BJ (cell line): ENCODE results near the gene KIAA0232. TPM values are rescaled to one million over a fixed set of nuclear protein-coding genes. Genes with fewer than 3 reads are reported as not detected.

Experiments
- CTCF ChIA-PET: fragments of 350-600 bp; formaldehyde crosslinking; extraction: SDS; loops from one replicate; lab custom pipeline; 2021; ENCODE audit warnings: antibody characterized with exemption, inconsistent platforms; lab: Yijun Ruan, JAX
- POLR2A ChIA-PET: fragments of 300-600 bp; sonication (Branson Sonifier 250); formaldehyde crosslinking; extraction: SDS; loops from one replicate; lab custom pipeline; 2021; ENCODE audit warnings: antibody characterized with exemption; lab: Charles Lee
- DNase-seq: peaks from one replicate; pipeline ENCODE4 v3.0.0-alpha.2; 2011; ENCODE audit warnings: low read depth
- H3K27me3 ChIP-seq: 2 replicates; pipeline ENCODE4 v1.6.0; 2011; ENCODE audit warnings: low read length; ENCODE audit not compliant: control insufficient read depth, insufficient read depth
- H3K36me3 ChIP-seq: 2 replicates; pipeline ENCODE4 v1.5.1; 2011; ENCODE audit warnings: low read length; ENCODE audit not compliant: control insufficient read depth, insufficient read depth
- H3K4me3 ChIP-seq: 2 replicates; pipeline ENCODE4 v1.5.1; 2011; ENCODE audit warnings: low read depth, mild to moderate bottlenecking, control low read depth, low read length
- polyA plus RNA-seq: library from polyadenylated mRNA; depleted of rRNA; stranded (reverse); fragments of >200 nt; gene quantifications from 2 replicates; pipeline ENCODE4 v1.2.3, GENCODE V29; 2011
- TF ChIP-seq, protein P1 (sequence below): IDR thresholded peaks from 2 replicates; pipeline ENCODE4 v1.5.1; 2011; ENCODE audit warnings: low read depth, mild to moderate bottlenecking, control low read depth, inconsistent platforms, low read length, moderate library complexity; ENCODE audit not compliant: insufficient read depth

The KIAA0232 gene
- polyA plus RNA-seq, 1 experiment = 11.0 TPM

DNA sequence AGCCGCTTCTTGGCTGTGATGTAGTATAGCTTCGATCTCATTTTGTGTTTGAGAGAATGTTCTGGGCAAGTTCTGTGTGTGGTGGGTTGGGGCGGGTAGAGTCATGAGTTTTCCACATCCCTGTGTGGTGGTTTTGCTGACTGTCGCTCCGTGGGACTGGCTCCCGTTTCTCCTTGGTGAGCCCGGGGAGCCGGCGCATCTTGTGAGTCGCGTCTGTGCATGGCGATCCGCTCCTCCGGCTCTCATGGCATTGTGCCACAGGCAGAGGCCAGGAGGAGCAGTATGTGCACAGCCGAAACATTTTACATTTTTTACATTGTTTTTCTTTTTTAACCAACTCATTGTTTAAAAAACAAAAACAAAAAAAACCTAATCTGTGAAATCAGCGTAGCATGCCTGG, 99.4 kb downstream of the KIAA0232 start:
- CTCF ChIA-PET = interaction anchor here (1.0 to 6.9 kb wide), 3 partner anchors 8 to 189 kb away, joined by 3 to 42 read pairs (median 3); no protein-coding TSS in a partner anchor

DNA sequence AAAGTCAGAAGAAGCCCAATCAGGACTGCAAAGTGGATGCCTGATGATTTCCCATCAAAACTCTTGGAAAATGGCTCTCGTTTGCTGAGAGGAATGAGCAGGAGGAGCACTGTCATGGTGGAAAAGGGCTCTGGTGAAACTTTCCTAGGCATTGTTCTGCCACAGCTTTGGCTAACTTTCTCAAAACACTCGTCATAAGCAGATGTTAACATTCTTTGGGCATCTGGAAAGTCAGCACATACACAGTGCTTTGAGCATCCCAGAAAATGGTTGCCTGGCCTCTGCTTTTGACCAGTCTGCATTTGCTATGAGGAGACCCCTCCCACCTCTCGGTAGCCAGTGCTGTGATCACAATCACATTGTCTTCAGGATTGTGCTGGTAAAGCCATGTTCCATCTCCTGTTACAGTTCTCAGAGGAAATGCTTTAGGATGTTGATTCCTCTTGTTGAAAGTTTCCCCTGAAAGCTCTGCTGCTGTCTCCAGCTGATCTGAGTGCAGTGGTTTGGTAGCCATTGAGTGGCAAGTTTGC, 101.9 kb downstream of the KIAA0232 start:
- POLR2A ChIA-PET = no interaction called here
- H3K4me3 ChIP-seq = no peak overlapping the region
- CTCF ChIA-PET = interaction anchor here (0.6 to 6.9 kb wide), 7 partner anchors 9 to 186 kb away, joined by 3 to 42 read pairs (median 3); partner anchors contain the start of genes GRPEL1 and TADA2B
- H3K27me3 ChIP-seq = no peaks in the 10 kb centered on the region
- DNase-seq = no peak
- peaks cover 5% of the 10 kb centered on the region for H3K36me3 ChIP-seq
- TF ChIP-seq, protein P1, sequence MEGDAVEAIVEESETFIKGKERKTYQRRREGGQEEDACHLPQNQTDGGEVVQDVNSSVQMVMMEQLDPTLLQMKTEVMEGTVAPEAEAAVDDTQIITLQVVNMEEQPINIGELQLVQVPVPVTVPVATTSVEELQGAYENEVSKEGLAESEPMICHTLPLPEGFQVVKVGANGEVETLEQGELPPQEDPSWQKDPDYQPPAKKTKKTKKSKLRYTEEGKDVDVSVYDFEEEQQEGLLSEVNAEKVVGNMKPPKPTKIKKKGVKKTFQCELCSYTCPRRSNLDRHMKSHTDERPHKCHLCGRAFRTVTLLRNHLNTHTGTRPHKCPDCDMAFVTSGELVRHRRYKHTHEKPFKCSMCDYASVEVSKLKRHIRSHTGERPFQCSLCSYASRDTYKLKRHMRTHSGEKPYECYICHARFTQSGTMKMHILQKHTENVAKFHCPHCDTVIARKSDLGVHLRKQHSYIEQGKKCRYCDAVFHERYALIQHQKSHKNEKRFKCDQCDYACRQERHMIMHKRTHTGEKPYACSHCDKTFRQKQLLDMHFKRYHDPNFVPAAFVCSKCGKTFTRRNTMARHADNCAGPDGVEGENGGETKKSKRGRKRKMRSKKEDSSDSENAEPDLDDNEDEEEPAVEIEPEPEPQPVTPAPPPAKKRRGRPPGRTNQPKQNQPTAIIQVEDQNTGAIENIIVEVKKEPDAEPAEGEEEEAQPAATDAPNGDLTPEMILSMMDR = no peak

More for the DNA sequence above, 99.4 kb downstream of the KIAA0232 start:
- H3K36me3 ChIP-seq = peaks cover 12% of the 10 kb centered on the region
- TF ChIP-seq, protein P1 = no peak
- H3K4me3 ChIP-seq = no peak overlapping the region
- POLR2A ChIA-PET = no interaction called here
- DNase-seq = no peak
- H3K27me3 ChIP-seq = no peaks in the 10 kb centered on the region

DNA sequence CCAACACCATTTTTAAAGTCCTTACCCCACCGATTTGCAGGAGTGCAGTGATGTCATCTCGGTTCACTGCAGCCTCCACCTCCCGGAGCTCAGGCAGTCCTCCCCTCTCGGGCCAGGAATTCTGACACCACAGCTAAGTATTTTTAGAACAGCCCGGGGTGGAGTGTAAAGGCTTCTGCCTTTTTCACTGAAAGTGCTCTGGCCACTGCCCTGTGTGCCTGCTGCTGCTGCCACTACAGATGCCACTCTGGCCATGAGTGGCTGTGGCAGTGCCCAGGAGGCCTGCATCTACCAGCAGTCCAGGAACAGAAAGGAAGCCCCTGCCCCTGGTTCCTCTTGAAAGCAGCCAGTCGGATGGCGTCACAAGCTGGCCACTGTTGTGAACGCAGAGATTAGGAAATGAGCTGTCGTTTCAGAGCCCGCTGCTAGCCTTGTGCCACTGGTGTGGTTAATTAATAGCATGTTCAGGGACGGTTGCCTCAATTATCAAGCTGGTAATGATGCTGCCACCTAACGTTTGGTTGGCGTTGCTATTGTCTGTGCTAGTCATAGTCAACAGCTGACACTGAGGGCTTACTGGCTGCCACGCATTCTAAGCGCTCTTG, 103.5 kb downstream of the KIAA0232 start:
- POLR2A ChIA-PET = interaction anchor here (0.6 kb wide), 1 partner anchor 22 kb away, joined by 3 read pairs; no protein-coding TSS in a partner anchor
- TF ChIP-seq, protein P1 = no peak; the same call in 1 of the 2 replicates
- CTCF ChIA-PET = interaction anchor here (0.5 to 6.9 kb wide), 11 partner anchors 9 to 216 kb away, joined by 3 to 42 read pairs (median 4); partner anchors contain the start of gene TBC1D14
- H3K36me3 ChIP-seq = peaks cover 2% of the 10 kb centered on the region
- no peak for DNase-seq
- H3K27me3 ChIP-seq = no peaks in the 10 kb centered on the region
- H3K4me3 ChIP-seq = no peak overlapping the region

DNA sequence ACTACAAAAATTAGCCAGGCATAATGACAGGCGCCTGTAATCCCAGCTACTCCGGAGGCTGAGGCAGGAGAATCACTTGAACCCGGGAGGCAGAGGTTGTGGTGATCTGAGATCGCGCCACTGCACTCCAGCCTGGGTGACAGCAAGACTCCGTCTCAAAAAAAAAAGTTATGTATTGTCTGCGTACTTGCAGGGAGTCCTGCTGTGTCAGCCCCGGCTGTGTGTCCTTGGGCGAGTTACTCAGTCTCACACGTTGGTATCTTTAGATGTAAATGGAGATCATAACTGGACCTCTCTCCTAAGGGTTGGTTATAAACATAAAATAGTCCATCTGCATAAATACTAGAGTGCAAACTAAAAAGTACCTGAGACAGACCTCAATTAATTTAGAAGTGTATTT, 104.4 kb downstream of the KIAA0232 start:
- no peaks in the 10 kb centered on the region; the same call in 1 of the 2 replicates for H3K36me3 ChIP-seq
- TF ChIP-seq, protein P1 = no peak
- ChIA-PET CTCF (interaction anchor here (0.9 to 6.9 kb wide), 8 partner anchors 10 to 215 kb away, joined by 3 to 42 read pairs (median 4); no protein-coding TSS in a partner anchor), POLR2A (no interaction called here)
- H3K27me3 ChIP-seq = no peaks in the 10 kb centered on the region
- H3K4me3 ChIP-seq = no peak overlapping the region
- DNase-seq = no peak
